HCT116 (cell line): ENCODE data around the gene SEMA3E. TPM values are rescaled to one million over a fixed set of nuclear protein-coding genes. Genes with fewer than 3 reads are reported as not detected.

ENCODE experiments used
- ATAC-seq: fragments of 200-7000 bp; cut with Tn5 transposase; 2 replicates; pipeline ENCODE4 v1.9.1; 2020; ENCODE audit warnings: mild to moderate bottlenecking, moderate library complexity
- BruUV-seq: library from RNA; stranded (reverse); fragments of 400-500 nt; replicated peaks from 2 replicates; lab custom pipeline; 2021; lab: Mats Ljungman, UMichigan
- CTCF ChIA-PET: fragments of 300-600 bp; sonication (Branson Sonifier 250); formaldehyde crosslinking; loops from one replicate; lab custom pipeline; 2021; ENCODE audit warnings: antibody characterized with exemption; lab: Charles Lee
- POLR2A ChIA-PET: fragments of 300-600, 350-600 bp; sonication (Branson Sonifier 250); formaldehyde crosslinking; loops from one replicate; lab custom pipeline; 2021; ENCODE audit warnings: antibody characterized with exemption; lab: Charles Lee
- RAD21 ChIA-PET, 2 experiments: fragments of 300-600 bp; sonication (Branson Sonifier 250); formaldehyde crosslinking; loops; one replicate each; lab custom pipeline; 2023; ENCODE audit warnings: low total read pairs in 2 of 2; ENCODE audit not compliant: uncharacterized antibody in 2 of 2, unreplicated experiment in 2 of 2, low non-redundant PET in 1 of 2; lab: Charles Lee
- DNase-seq: peaks from one replicate; pipeline ENCODE4 v3.0.0-alpha.2; 2010; ENCODE audit warnings: low read depth, low spot score
- H2AFZ ChIP-seq: fragments of 200-600 bp; shearing (Covaris generic), sonication (generic); 2 replicates; pipeline ENCODE4 v1.6.1; 2017; ENCODE audit warnings: low read depth, mixed run types, mixed read lengths, antibody characterized with exemption, low read length; ENCODE audit not compliant: poor library complexity, severe bottlenecking
- H3K27ac ChIP-seq: 2 replicates; pipeline ENCODE4 v1.5.1; 2012; ENCODE audit warnings: low read depth, low read length
- H3K27me3 ChIP-seq: fragments of 200-600 bp; sonication (generic); 2 replicates; pipeline ENCODE4 v1.6.1; 2016; ENCODE audit warnings: mixed run types, low read length, mixed read lengths; ENCODE audit not compliant: insufficient read depth
- H3K36me3 ChIP-seq, 2 experiments: fragments of 200-500 bp in 1 of 2; fragments of 200-600 bp in 1 of 2; sonication (Bioruptor generic) in 1 of 2; sonication (generic) in 1 of 2; 2 replicates each; pipeline versions ENCODE4 v1.5.1 to v1.6.1; 2014 to 2016; ENCODE audit warnings: low read length in 2 of 2, inconsistent platforms in 1 of 2, mixed read lengths in 1 of 2, mixed run types in 1 of 2; ENCODE audit not compliant: insufficient read depth in 2 of 2, control insufficient read depth in 1 of 2
- H3K4me1 ChIP-seq, 2 experiments: fragments of 200-600 bp in 1 of 2; sonication (generic) in 1 of 2; 2 replicates each; pipeline versions ENCODE4 v1.5.1 to v1.6.1; 2012 to 2017; ENCODE audit warnings: low read length in 2 of 2, inconsistent platforms in 1 of 2, mild to moderate bottlenecking in 1 of 2, mixed read lengths in 1 of 2, mixed run types in 1 of 2, moderate library complexity in 1 of 2; ENCODE audit not compliant: insufficient read depth in 2 of 2, control insufficient read depth in 1 of 2
- H3K4me2 ChIP-seq: fragments of 200-600 bp; sonication (generic); 2 replicates; pipeline ENCODE4 v1.6.1; 2017; ENCODE audit warnings: mixed run types, low read length, mixed read lengths
- H3K4me3 ChIP-seq, 2 experiments: fragments of 200-600 bp in 1 of 2; sonication (generic) in 1 of 2; replicated peaks in 1 of 2; 2 replicates each; pipeline ENCODE4 v1.5.1; 2011 to 2016; ENCODE audit warnings: low read length in 2 of 2, control low read depth in 1 of 2, low read depth in 1 of 2, mild to moderate bottlenecking in 1 of 2, mixed read lengths in 1 of 2, mixed run types in 1 of 2
- H3K79me2 ChIP-seq: fragments of 200-600 bp; sonication (generic); 2 replicates; pipeline ENCODE4 v1.6.1; 2017; ENCODE audit warnings: mild to moderate bottlenecking, mixed run types, low read length, moderate library complexity, mixed read lengths; ENCODE audit not compliant: insufficient read depth
- H3K9ac ChIP-seq: fragments of 200-600 bp; sonication (generic); 2 replicates; pipeline ENCODE4 v1.6.1; 2016; ENCODE audit warnings: low read length, mixed read lengths
- H3K9me2 ChIP-seq: fragments of 200-600 bp; sonication (generic), shearing (Covaris generic); 2 replicates; pipeline ENCODE4 v1.6.1; 2017; ENCODE audit warnings: mixed run types, mild to moderate bottlenecking, moderate library complexity; ENCODE audit not compliant: insufficient read depth
- H3K9me3 ChIP-seq, 2 experiments: fragments of 200-500 bp in 1 of 2; fragments of 200-600 bp in 1 of 2; sonication (Bioruptor generic) in 1 of 2; sonication (generic) in 1 of 2; 2 replicates each; pipeline ENCODE4 v1.6.1; 2014 to 2017; ENCODE audit warnings: low read length in 2 of 2, mixed read lengths in 2 of 2, inconsistent platforms in 1 of 2, low read depth in 1 of 2, mild to moderate bottlenecking in 1 of 2, mixed run types in 1 of 2, moderate library complexity in 1 of 2; ENCODE audit not compliant: control insufficient read depth in 1 of 2, insufficient read depth in 1 of 2
- H4K20me1 ChIP-seq: fragments of 200-600 bp; sonication (generic), shearing (Covaris generic); 2 replicates; pipeline ENCODE4 v1.6.1; 2017; ENCODE audit warnings: mixed run types, mild to moderate bottlenecking, moderate library complexity; ENCODE audit not compliant: insufficient read depth
- CBX3 ChIP-seq: IDR thresholded peaks from 2 replicates; pipeline ENCODE4 v1.6.1; 2012; ENCODE audit warnings: low read depth
- CEBPB ChIP-seq: IDR thresholded peaks from 2 replicates; pipeline ENCODE4 v1.6.1; 2012; ENCODE audit warnings: low read depth
- CTCF ChIP-seq, 3 experiments: fragments of 200-600 bp in 1 of 3; sonication (generic) in 1 of 3; IDR thresholded peaks in 2 of 3; conservative IDR thresholded peaks in 1 of 3; 2 replicates each; pipeline ENCODE4 v1.5.1; 2012 to 2017; ENCODE audit warnings: low read depth in 2 of 3, low read length in 2 of 3, antibody characterized with exemption in 1 of 3, borderline replicate concordance in 1 of 3, control low read depth in 1 of 3, mild to moderate bottlenecking in 1 of 3, mixed read lengths in 1 of 3, mixed run types in 1 of 3, moderate library complexity in 1 of 3; ENCODE audit not compliant: insufficient read depth in 1 of 3
- EGR1 ChIP-seq: IDR thresholded peaks from 2 replicates; pipeline ENCODE4 v1.6.1; 2012; ENCODE audit warnings: low read depth
- ELF1 ChIP-seq: IDR thresholded peaks from 2 replicates; pipeline ENCODE4 v1.6.1; 2012; ENCODE audit warnings: low read depth, borderline replicate concordance
- EZH2phosphoT487 ChIP-seq: fragments of 200-600 bp; IDR thresholded peaks from 2 replicates; pipeline ENCODE4 v1.6.1; 2018; ENCODE audit warnings: antibody characterized with exemption, borderline replicate concordance
- JUND ChIP-seq: IDR thresholded peaks from 2 replicates; pipeline ENCODE4 v1.6.1; 2012
- POLR2AphosphoS5 ChIP-seq: IDR thresholded peaks from 2 replicates; pipeline ENCODE4 v1.6.1; 2011; ENCODE audit warnings: mild to moderate bottlenecking, low read depth, low read length, moderate library complexity
- RAD21 ChIP-seq: IDR thresholded peaks from 2 replicates; pipeline ENCODE4 v1.6.1; 2012; ENCODE audit warnings: low read depth, mild to moderate bottlenecking
- TCF7L2 ChIP-seq: IDR thresholded peaks from 2 replicates; pipeline ENCODE4 v1.7.0; 2011; ENCODE audit warnings: borderline replicate concordance, inconsistent platforms; ENCODE audit not compliant: insufficient read depth, insufficient read length; ENCODE audit errors: extremely low read depth
- YY1 ChIP-seq: IDR thresholded peaks from 2 replicates; pipeline ENCODE4 v1.6.1; 2011; ENCODE audit warnings: low read length, low read depth, moderate library complexity, mild to moderate bottlenecking; ENCODE audit not compliant: insufficient replicate concordance; ENCODE audit errors: extremely low read depth
- ZFX ChIP-seq: fragments of 450-650 bp; IDR thresholded peaks from 2 replicates; pipeline ENCODE4 v1.6.1; 2017
- intact Hi-C: fragments of 100-400 bp; cut with micrococcal nuclease; formaldehyde crosslinking; loops from 2 replicates; pipeline ENCODE4 v1.10.0; 2022
- total RNA-seq: library from RNA; stranded (reverse); gene quantifications from one replicate; pipeline ENCODE4 v1.2.1, GENCODE V29; 2021; ENCODE audit not compliant: unreplicated experiment
- TF ChIP-seq, protein P1 (sequence below): IDR thresholded peaks from 2 replicates; pipeline ENCODE4 v1.6.1; 2012
- TF ChIP-seq, protein P2 (sequence below): IDR thresholded peaks from 2 replicates; pipeline ENCODE4 v1.6.1; 2012; ENCODE audit warnings: low read depth

The SEMA3E gene
- total RNA-seq, 1 experiment from 2014 or later, result 1.6 TPM

DNA sequence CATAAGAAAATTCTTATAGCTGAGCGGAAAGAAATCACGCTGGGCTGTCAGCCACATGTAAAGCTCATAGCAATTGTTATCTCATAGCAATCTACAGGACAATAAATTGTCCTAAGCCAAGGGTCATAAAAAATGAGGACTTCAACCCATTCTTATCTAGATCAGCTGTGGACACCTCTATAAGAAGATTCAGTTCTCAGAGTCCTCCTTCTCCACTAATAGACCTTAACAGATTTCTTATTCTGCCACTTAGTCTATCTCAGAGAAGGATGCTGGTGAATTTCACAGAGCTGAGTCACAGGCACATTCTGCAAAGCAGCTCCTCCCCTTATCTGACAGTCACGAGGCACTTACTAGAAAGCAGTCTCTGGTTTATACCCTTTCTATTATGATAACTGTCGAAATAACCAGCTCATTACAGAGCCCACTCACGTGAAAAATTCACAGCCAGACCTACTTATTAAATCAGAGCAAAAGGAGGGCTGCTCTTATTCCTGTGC, 300.9 kb downstream of the SEMA3E start:
- H3K4me1 ChIP-seq, result peaks cover 3 to 5% of the 10 kb centered on the region in 2 experiments; a peak in 2 of 4 replicates
- DNase-seq, result no peak
- no peaks in the 10 kb centered on the region for H3K79me2 ChIP-seq
- ATAC-seq, result peak; percentile 70
- CTCF ChIA-PET, result interaction anchor here (0.7 to 1.1 kb wide), 2 partner anchors 11 to 538 kb away, joined by 3 read pairs; no protein-coding TSS in a partner anchor
- H2AFZ ChIP-seq, result peak overlapping the region; percentile 90
- TF ChIP-seq CBX3 (no peak), CEBPB (no peak), EZH2phosphoT487 (no peak), YY1 (no peak), EGR1 (no peak), ZFX (no peak), CTCF (IDR thresholded peaks at IDR 0.05 in 2 of 3, conservative IDR thresholded peaks at IDR 0.05 in 1 of 3; ENCODE audit: borderline replicate concordance in 1 of 3, insufficient read depth in 1 of 3, low read depth in 2 of 3, low read length in 2 of 3) (no peak)
- TF ChIP-seq, protein P1, sequence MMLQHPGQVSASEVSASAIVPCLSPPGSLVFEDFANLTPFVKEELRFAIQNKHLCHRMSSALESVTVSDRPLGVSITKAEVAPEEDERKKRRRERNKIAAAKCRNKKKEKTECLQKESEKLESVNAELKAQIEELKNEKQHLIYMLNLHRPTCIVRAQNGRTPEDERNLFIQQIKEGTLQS, result no peak
- RAD21 ChIA-PET, result no interaction called here
- BruUV-seq, result no TSS peak
- H3K4me3 ChIP-seq, result no peak overlapping the region
- no peaks in the 10 kb centered on the region for H3K36me3 ChIP-seq
- no peaks in the 10 kb centered on the region for H3K27me3 ChIP-seq
- no peak overlapping the region for H3K9ac ChIP-seq
- H3K4me2 ChIP-seq, result peak overlapping the region; percentile 24; the same call in 1 of the 2 replicates
- H3K9me3 ChIP-seq, result no peaks in the 10 kb centered on the region
- H3K27ac ChIP-seq, result no peak overlapping the region
- intact Hi-C loops, result no loop called here
- POLR2A ChIA-PET, result no interaction called here
- H4K20me1 ChIP-seq, result no peaks in the 10 kb centered on the region
- no peaks in the 10 kb centered on the region for H3K9me2 ChIP-seq

GRCh38 chr7:83339907-83340306, 309.0 kb downstream of the SEMA3E start:
- ChIA-PET CTCF (no interaction called here), RAD21 (no interaction called here), POLR2A (no interaction called here)
- intact Hi-C loops, result no loop called here
- DNase-seq (no peak), ATAC-seq (no peak)
- Histone ChIP-seq H3K9ac (no peak overlapping the region), H3K27me3 (no peaks in the 10 kb centered on the region), H2AFZ (no peak overlapping the region), H3K9me2 (no peaks in the 10 kb centered on the region), H3K4me2 (no peak overlapping the region), H3K27ac (no peak overlapping the region), H3K36me3 (no peaks in the 10 kb centered on the region), H3K4me1 (no peaks in the 10 kb centered on the region), H3K79me2 (no peaks in the 10 kb centered on the region), H4K20me1 (no peaks in the 10 kb centered on the region), H3K4me3 (no peak overlapping the region), H3K9me3 (no peaks in the 10 kb centered on the region)
- BruUV-seq, result no TSS peak
- no peak for TF ChIP-seq ZFX
- TF ChIP-seq ELF1, result no peak
- no peak for TF ChIP-seq POLR2AphosphoS5
- TF ChIP-seq CBX3, result no peak
- TF ChIP-seq YY1, result no peak
- TF ChIP-seq, protein P2, sequence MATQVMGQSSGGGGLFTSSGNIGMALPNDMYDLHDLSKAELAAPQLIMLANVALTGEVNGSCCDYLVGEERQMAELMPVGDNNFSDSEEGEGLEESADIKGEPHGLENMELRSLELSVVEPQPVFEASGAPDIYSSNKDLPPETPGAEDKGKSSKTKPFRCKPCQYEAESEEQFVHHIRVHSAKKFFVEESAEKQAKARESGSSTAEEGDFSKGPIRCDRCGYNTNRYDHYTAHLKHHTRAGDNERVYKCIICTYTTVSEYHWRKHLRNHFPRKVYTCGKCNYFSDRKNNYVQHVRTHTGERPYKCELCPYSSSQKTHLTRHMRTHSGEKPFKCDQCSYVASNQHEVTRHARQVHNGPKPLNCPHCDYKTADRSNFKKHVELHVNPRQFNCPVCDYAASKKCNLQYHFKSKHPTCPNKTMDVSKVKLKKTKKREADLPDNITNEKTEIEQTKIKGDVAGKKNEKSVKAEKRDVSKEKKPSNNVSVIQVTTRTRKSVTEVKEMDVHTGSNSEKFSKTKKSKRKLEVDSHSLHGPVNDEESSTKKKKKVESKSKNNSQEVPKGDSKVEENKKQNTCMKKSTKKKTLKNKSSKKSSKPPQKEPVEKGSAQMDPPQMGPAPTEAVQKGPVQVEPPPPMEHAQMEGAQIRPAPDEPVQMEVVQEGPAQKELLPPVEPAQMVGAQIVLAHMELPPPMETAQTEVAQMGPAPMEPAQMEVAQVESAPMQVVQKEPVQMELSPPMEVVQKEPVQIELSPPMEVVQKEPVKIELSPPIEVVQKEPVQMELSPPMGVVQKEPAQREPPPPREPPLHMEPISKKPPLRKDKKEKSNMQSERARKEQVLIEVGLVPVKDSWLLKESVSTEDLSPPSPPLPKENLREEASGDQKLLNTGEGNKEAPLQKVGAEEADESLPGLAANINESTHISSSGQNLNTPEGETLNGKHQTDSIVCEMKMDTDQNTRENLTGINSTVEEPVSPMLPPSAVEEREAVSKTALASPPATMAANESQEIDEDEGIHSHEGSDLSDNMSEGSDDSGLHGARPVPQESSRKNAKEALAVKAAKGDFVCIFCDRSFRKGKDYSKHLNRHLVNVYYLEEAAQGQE, result no peak
- TF ChIP-seq RAD21, result no peak
- TF ChIP-seq EGR1, result no peak
- TF ChIP-seq CEBPB, result no peak
- TF ChIP-seq JUND, result no peak
- TF ChIP-seq TCF7L2, result no peak
